HG02759 (cell line): ENCODE measurements around the gene LTN1.

Source experiments
- ATAC-seq: cut with Tn5 transposase; IDR thresholded peaks from one replicate; pipeline ENCODE4 v1.9.1; 2021; ENCODE audit warnings: mild to moderate bottlenecking, moderate library complexity; ENCODE audit not compliant: unreplicated experiment

Gene LTN1

GRCh38 chr21:28883931-28884330 is 108.7 kb downstream of the LTN1 start:
- ATAC-seq, result no peak

- ATAC-seq, result no peak
Measured at GRCh38 chr21:28882345-28882744, 110.3 kb downstream of the LTN1 start.
